GM21576 (cell line): ENCODE data around the gene TMEM242.
"Not testable (repeated sequence)": the region's sequence is repeated elsewhere in the genome, so short reads cannot be mapped to it uniquely, and the experiment has no call there.

ENCODE experiments used
- ATAC-seq: cut with Tn5 transposase; IDR thresholded peaks from one replicate; pipeline ENCODE4 v1.9.1; 2021; ENCODE audit warnings: mild to moderate bottlenecking, moderate library complexity; ENCODE audit not compliant: unreplicated experiment

Gene TMEM242

DNA sequence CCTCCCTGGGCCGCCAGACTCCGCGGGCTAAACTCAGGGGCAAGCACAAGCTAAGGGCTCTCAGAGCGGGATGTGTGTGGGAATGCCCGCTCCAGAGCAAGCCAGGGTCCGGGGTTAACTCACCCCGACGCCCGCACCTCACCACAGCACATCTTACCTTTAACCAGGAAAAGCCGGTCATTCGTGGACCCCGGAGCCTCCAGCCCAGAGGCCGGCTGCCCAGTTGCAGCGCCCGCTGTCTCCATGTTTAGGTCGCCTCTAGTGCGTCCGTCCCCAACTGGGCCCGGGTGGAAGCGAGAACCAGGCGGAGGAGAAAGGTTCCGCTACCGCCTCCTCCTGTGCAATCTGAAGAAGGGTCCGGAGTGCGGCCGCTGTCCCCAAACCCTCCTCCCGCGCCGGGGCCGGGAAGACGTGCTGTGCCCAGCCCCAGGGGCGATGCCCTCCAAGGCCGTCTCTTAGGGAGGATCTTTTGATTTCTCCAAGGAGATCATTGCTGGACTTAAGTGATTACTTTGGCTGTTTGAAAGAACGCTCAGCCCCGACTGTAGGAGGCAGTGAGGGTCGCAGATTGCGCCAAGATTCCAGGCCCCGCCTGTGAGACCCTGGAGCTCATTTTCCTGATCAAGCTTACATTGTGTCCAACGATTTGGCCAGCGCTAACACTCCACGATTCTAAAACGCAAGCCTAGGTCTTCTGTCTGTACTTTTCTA, at the start of gene TMEM242:
Gene TMEM242, minus strand, starts transcription at position 265 of the 711 bp plus-strand sequence. Its CDS starts 20 bp downstream, at position 245.
- peak; percentile 84 for ATAC-seq

- ATAC-seq = no peak
Observed at GRCh38 chr6:157372501-157373280, 49.4 kb upstream of the TMEM242 start.

DNA sequence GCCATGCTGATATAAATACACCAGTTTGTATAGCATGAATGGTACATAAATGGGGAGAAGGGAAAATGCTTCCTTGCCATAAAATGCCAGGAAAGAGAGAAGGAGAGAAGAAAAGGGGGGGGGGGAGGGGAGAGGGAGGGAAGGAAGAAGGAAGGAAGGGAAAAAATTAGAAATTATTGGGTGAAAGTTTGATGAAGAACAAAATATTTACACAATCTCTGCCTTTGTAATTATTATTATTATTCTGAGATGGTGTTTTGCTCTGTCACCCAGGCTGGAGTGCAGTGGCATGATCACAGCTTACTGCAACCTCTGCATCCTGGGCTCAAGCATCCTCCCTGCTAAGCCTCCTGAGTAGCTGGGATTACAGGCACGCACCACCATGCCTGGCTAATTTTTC, 47.4 kb upstream of the TMEM242 start:
- ATAC-seq = no peak

GRCh38 chr6:157368359-157369049, 45.2 kb upstream of the TMEM242 start:
- no peak for ATAC-seq

- no peak for ATAC-seq
Observed at GRCh38 chr6:157366648-157367047, 43.3 kb upstream of the TMEM242 start.

- ATAC-seq = no peak
Observed at GRCh38 chr6:157364705-157365104, 41.4 kb upstream of the TMEM242 start.

DNA sequence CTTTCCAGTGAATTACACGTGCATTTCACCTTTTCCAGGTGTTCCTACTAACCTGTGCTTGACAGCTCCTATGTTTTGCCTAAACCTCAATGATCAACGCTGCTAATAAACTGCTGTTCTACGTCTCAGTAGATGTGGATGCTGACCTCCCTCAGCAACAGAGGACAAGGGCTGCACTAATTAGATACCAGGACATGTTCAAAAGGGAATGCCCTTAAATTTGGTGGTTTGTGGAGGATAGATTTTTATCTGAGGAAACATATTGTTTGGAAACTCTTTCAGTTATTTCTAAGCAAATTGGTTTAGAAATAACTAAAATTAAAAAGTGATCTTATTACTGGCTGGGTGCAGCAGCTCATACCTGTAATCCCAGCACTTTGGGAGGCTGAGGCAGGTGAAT, 38.6 kb upstream of the TMEM242 start:
- ATAC-seq = no peak

GRCh38 chr6:157358287-157358686, 35.0 kb upstream of the TMEM242 start:
- ATAC-seq = no peak

DNA sequence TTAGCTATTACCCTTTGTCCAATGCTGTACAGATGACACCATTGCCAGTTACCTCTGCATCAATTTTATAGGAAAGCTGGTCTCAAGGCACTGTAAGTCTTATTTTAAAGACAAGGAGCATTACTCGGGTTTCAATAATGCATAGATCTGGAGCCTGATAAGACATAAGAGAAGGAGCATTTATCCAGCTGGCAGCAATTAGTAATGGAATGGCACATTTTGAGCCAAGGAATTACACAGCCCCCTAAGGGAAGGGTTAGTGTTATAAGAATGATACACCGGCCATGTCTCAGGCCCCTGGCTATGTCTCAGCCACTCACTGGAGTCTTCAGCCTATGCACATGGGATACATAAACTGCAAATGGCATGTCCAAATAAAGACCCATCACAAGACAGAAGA, 23.1 kb upstream of the TMEM242 start:
- no peak for ATAC-seq

GRCh38 chr6:157343732-157344131, 20.4 kb upstream of the TMEM242 start:
- no peak for ATAC-seq

GRCh38 chr6:157339432-157339831, 16.1 kb upstream of the TMEM242 start:
- ATAC-seq = no peak

DNA sequence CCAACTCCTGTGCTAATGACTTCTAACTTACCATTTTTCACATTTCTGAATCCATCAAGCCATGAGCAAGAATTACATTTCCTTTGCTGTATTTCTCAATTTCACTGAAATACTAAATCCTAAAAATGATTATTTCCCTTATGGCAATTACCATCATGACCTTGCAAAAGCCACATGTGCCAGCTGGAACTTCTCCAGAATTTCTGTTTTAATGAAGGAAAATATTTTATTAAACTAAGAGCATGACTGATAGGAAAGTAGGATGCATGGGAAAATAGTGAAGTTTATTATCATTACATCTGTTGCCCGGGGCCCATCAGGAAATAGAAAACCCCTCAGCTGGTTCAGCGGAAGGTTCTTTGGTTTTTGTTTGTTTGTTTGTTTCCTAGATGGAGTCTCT, 14.4 kb upstream of the TMEM242 start:
- no peak for ATAC-seq

DNA sequence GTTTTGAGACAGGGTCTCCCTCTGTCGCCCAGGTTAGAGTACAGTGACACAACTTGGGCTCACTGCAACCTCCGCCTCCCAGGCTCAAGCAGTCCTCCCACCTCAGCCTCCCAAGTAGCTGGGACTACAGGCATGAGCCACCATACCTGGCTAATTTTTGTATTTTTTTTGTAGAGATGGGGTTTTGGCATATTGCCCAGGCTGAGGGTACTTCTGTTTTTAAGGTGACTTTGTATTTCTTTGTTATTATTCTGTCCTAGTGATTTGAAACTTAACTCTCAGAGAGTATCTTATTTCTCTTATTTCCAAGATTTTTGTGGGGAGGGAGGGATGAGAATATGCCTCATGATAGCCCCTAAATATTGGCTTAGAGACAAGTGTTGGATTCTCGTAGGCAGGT, 14.0 kb upstream of the TMEM242 start:
- not testable (repeated sequence) for ATAC-seq

DNA sequence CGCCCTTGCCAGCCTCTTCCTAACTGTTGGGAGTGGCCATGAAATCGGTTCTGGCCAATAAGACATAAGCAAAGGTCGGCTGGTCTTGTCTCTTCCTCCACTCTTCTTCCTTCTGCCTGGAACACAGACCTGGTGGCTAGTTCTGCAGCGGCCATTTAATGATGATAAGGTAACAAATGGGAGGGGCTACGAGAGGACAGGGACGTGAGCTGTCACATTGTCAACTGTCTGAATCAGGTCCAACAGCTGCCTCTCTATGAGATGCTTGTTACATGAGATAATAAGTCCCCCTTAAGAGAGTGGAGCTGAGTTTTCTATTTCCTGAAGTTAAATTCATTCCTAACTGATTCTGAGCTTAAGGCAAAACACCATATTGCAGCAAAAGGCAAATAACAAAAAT, 12.5 kb upstream of the TMEM242 start:
- ATAC-seq = no peak

- ATAC-seq = no peak
Observed at GRCh38 chr6:157333956-157334355, 10.6 kb upstream of the TMEM242 start.

DNA sequence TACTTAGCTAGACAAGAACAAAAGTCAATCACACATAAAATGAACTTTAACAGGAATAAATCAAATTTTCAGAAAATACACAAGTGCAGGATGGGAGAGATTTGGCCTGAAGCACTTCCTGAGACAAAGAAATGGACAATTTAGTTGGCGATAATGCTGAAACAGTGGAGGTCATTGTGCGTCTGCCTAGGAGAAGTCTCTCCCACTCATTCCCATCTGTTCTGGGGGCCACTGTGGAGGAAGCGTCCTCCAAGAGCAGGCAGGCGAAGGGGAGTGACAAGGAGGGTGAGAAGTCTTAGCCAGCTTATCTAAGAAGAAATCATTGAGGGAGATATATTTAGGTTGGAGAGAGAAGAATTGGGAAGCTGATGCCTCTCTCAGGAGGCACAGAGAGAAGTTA, 10.2 kb upstream of the TMEM242 start:
- ATAC-seq = no peak

DNA sequence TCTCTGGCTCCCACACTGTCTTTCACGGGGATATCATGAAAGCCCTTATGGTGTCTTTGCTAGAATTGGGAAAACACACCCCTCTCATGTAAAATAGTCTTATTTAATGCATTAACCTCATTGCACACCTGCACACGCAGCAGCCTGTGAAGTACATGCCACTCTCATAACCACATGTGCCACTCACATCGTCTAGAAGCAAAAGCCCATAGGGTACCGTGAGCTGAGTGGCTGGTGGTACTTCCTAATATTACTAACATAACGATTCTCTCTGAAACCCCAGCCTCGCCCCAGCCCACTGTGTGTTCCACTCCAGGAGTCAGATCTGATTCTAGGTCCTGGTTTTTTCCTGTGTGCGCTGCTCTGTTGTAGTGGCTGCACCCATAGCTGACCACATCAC, 9.5 kb upstream of the TMEM242 start:
- no peak for ATAC-seq

DNA sequence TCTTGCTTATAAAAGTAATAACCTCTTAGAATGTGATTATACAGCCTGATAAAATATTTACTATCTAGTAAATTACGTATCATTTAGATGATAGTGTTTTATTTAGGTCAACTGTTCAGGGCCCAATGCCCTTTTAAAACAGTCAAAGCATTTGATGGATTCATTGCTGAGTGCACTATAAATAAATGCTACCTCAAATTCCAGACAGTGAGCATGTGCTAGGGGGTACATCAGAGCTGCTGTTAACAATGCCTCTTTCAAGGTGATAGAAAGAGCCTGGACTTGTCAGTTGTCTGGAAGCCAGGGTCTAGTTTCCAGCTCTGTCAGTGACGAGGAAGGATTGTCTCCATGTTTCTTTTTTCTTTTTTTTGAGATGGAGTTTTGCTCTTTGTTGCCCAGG, 7.5 kb upstream of the TMEM242 start:
- ATAC-seq = no peak

- no peak for ATAC-seq
Observed at GRCh38 chr6:157329829-157330228, 6.5 kb upstream of the TMEM242 start.

- no peak for ATAC-seq
Observed at GRCh38 chr6:157328108-157328692, 4.9 kb upstream of the TMEM242 start.

- no peak for ATAC-seq
Observed at GRCh38 chr6:157326979-157327378, 3.7 kb upstream of the TMEM242 start.
